Activated CD8-positive, alpha-beta memory T cell treated with anti-CD3 and anti-CD28 coated beads, Interleukin-2, amount 50 U/mL, for 1 hour (primary cell): ENCODE results near the gene FAHD2B.
A peak's percentile ranks its signal among the peaks of the same experiment; 100 is the strongest.
"Not testable (repeated sequence)": the region's sequence is repeated elsewhere in the genome, so short reads cannot be mapped to it uniquely, and the experiment has no call there.

ENCODE experiments used
- DNase-seq: peaks from one replicate; pipeline ENCODE4 v3.0.0-alpha.2; 2020; ENCODE audit errors: extremely low read depth

Gene FAHD2B, protein sequence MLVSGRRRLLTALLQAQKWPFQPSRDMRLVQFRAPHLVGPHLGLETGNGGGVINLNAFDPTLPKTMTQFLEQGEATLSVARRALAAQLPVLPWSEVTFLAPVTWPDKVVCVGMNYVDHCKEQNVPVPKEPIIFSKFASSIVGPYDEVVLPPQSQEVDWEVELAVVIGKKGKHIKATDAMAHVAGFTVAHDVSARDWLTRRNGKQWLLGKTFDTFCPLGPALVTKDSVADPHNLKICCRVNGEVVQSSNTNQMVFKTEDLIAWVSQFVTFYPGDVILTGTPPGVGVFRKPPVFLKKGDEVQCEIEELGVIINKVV

DNA sequence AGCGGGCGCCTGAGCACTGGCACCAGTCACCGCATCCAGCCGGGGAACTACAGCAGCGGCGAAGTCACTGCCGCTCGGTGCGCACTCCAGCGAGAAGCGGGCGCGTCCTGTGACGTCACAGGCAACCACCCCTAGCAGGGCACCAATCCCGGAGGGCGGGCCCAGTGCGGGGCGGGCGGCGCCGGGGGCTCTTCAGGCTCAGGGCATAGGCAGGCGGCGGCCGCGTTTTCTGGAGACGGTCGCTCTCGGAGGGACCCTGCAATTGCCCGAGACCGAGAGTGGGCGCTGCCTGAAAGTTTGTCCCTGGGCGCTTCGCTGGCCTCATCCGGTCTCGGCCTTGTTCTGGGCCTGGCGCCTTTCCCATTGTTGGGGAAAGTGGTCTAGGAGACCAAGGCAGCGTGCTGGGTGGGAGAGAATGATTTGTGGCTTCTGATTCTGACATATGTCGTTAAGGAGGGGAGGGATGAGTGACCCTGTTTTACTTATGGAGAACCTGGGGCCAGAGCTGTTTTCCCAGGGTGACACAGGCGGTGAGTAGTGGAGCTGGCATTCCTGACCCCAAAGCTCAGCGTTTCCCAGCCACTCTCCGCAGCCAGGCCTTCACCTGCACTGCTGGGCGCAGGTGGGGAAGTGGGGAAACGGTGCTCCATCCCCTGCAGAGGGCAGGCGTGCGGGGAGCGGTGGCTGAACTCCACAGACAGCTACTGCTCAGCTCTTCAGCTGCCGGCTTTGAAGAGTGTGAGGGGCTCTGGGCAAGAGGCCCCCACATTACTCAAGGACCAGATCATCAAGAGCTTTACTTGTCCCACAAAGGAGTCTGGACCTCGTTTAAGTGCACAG lies at the start of gene FAHD2B:
TSS of gene FAHD2B (minus strand) at position 111 of the 840 bp plus-strand sequence. CDS start 3,176 bp downstream, outside the sequence.
- peak; percentile 62 for DNase-seq

DNA sequence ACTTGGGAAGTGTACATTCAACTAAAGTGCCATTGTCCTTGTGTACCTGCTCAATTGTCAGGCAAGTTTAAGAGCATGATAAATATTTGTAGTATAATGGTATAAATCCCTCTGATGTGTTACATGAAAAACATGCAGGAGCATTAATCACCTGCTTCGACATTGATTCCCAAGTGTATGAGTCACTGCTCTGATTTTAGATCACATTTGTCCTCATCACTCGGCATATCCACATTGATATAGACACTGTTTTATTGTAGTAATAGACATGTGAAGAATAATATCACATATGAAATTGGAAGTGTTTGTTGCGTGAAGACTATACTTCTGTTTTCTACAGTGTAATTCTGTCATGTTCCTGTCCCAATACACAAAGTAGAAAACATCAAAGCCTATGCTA lies 49.3 kb upstream of the FAHD2B start:
- DNase-seq, result not testable (repeated sequence)

DNA sequence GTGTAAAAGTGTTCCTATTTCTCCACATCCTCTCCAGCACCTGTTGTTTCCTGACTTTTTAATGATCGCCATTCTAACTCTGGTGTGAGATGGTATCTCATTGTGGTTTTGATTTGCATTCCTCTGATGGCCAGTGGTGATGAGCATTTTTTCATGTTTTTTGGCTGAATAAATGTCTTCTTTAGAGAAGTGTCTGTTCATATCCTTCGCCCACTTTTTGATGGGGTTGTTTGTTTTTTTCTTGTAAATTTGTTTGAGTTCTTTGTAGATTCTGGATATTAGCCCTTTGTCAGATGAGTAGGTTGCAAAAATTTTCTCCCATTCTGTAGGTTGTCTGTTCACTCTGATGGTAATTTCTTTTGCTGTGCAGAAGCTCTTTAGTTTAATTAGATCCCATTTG lies 34.4 kb upstream of the FAHD2B start:
- DNase-seq, result not testable (repeated sequence)

DNA sequence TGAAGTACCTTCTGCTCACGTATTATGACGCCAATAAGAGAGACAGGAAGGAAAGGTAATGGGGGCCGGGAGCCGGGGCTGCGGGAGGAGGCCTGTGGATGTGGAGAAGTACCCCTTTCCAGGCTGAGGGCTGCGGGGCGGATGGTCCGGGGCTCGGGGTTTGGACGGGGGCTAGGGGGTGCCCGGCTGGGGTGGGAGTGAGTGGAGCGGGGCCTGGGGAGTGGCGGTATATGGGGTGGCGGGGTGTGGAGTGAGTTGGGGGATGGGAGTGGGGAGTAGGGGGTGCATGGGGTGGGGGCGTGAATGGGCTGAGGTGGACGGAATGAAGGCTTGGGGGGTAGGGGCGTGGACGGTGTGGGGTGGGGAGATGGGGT lies 19.2 kb upstream of the FAHD2B start:
- DNase-seq, result not testable (repeated sequence)

DNA sequence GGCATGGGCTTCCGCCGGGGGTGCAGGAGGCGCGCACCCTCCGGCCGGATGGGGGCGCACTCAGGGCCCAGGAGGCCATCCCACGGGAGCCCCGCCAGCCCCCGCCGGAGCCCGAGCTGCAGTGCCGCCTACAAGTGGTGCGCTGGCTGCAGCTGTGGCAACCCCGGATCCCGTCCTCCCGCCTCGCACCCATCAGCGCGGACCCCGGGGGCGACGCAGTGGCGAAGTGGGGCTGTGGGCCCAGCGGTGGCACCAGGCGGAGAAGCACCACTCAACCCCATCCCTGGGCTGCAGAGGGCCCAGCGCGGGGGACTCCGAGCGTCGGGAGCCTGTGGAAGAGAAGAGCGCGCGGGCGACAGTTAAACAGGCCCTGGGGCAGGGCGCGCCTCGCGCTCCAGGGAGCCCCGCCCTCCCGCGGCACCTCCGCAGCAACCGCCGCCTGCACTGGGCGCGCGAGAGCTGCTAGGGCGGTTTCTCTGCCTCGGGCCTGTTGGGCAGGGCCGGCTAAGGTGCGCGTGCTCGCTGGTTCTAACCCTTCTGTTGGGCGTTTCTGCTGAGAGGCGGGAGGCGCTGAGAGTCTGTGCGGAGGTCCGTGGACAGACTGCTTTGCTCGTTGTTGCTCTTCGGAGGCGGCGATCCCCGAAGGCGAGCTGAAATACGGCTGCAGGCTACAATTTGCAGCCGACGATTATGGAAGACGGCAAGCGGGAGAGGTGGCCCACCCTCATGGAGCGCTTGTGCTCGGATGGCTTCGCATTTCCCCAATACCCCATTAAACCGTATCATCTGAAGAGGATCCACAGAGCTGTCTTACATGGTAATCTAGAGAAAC lies 18.6 kb upstream of the FAHD2B start, which contains the start of gene ANKRD36:
TSS of gene ANKRD36 (plus strand) at position 104 of the 832 bp plus-strand sequence. CDS start at position 691, 587 bp downstream.
- peak; percentile 36 for DNase-seq

DNA sequence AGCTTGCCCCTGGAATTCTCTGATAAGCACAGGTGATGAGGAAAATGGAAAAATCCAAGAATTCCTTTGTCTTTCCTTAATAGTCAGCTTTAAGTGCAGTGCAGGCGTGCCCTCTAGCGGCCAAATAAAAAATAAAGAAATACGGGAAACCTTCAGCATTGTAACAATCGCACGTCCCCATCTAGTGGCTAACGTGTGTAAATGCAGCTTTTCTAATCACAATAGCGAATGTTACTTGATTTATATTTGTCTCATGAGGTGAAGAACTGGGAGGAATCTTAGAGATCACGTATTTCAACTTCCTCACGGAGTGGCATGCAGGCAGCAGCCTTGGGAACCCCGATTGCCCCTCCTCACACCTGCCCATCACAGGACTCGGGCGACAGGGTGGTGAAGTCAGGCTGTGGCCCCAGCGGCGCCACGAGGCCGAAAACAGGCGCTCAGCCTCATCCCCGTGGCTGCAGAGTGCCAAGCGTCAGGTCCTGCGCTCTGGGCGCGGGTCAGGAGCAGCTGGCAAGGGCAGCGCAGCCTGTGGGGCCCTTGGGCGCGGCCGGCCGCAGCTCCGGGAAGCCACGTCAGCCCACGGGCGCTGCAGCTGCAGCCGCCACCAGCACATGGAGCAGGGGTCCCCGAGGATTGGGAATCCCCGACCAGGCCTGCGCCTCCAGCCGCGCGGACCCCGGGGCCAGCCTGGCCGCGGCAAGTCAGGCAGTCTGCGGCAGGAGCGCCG lies 17.8 kb upstream of the FAHD2B start:
- not testable (repeated sequence) for DNase-seq

DNA sequence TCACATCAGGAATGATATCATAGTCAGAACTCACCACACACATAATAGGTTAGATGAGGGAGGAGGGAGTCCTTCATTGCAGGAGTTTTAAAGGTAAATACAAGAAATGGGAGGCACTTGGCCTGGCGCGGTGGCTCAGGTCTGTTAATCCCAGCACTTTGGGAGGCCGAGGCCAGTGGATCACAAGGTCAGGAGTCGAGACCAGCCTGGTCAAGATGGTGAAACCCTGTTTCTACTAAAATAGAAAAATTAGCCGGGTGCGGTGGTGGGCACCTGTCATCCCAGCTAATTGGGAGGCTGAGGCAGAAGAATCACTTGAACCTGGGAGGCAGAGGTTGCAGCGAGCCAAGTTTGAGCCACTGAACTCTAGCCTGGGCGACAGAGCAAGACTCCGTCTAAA lies 16.6 kb upstream of the FAHD2B start:
- DNase-seq, result not testable (repeated sequence)

DNA sequence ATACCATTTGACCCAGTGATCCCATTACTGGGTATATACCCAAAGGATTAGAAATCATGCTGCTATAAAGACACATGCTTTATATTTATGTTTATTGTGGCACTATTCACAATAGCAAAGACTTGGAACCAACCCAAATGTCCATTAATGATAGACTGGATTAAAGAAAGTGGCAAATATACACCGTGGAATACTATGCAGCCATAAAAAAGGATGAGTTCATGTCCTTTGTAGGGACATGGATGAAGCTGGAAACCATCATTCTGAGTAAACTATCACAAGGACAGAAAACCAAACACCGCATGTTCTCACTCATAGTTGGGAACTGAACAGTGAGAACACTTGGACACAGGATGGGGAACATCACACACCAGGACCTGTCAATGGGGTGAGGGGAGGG lies 12.2 kb upstream of the FAHD2B start:
- not testable (repeated sequence) for DNase-seq

DNA sequence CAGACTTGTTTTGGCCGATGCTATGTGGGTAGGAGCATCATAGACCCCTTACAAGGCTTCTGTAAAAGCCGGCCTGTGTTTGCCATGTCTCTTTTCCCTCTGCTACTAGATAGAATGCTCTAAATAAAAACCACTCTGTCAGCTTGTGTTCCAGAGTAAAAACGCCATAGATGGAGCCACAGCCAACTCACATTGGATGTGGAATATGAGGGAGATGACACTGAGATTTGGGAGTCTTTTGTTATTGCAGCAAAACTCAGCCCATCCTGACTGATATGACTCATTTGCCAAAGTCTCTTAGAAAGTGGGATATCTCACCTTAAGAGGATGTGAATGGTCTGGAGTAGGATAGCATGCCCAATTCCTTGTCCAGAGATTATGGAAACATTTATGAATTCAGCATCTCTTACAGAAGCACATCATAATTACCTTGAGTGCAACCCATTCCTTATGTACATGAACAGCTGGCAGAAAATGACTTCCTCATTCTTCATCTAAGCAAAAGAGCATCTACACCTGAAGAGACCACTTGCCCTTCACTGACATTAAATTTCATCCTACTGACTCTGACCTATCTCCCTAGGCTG lies 4.2 kb upstream of the FAHD2B start:
- DNase-seq, result not testable (repeated sequence)

DNA sequence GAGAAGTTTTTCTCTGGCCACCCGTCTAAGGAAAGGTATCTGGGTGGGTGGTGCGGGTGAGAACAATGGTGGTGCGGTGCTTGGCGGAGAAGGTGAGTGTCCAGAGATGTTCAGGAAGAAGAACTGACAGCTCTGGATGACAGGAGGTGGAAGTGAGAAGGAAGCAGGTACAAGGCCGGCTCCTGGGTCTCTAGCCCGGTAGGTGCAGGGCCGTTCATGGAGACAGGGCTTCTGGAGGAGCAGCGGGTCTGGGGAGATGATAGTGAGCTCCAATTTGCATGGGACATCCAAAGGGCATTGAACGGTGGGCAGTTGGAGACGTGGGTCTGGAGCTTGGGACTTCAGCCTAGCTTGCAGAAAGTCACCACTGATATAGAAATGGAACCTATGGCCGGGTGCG lies 979 bp upstream of the FAHD2B start:
- no peak for DNase-seq

DNA sequence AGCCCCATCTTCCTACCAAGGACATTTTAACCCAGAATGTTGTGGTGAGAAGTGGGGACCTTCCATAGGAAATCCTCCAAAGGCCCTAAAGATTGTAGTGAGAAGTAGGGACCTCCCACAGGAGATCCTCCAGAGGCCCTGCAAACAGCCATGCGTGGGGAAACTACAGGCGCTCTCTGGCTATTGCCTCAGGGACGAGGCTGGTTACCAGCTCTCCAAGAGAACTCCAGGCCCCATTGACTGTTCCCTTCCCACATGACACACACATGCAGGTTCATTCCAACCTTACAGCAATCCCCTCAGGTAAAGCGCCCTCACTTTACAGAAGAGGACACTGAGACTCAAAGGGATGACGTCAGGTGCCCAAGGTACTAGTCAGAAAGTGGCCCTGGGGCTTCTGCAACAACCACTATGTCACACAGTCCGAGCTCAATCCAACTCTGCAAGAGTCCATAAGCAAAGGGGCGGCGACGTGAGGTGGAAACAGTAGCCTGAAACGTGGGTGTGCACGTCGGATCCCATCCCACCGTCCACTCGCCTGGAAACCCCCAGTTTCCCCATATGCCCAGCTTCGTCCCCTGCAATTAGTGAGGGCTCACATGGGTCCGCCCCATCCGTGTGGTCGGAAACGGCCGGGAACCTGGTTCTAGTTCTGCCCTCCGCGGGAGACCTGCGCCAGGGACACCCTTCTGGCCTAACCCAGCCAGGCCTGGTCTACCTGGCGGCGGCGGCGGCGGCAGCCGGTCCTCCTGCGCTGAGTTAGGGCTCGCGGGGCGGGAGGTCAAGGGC lies 505 bp downstream of the FAHD2B start:
- not testable (repeated sequence) for DNase-seq

DNA sequence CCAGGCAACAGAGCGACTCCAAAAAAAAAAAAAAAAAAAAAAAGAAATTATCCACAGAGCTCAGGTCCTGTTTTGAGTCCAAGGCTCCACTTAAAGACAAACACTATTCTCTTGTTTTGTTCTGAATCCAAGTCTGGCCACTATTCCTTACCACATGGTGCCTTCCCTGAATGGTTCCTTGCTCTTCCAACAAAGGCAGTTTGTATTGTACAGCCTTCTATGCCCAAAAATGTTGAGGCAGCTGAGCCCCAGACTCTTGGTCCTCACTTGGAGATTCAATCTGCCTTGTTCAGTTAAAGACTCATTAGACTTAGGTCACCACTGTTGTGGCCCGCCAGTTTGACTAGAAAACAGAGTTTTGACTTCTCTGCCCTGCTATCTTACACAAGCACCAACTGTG lies 1.7 kb downstream of the FAHD2B start:
- DNase-seq, result not testable (repeated sequence)

DNA sequence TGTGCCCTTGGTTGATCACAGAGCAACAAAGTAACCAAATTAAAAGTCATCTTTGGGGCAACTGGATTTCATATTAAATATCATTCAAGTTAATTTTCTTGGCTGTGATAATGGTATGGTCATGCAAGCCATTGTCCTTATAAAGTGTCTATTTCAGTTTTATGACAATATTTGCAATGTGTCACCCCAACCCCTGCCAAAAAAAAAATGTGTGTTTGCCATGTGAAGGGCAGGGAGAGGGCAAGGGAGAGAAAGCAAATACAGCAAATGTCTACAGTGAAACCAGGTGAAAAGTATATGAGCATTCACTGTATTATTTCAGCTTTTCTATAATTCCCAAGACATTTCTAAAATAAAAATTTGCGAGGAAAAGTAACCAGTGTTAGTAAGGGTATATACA lies 6.0 kb downstream of the FAHD2B start:
- DNase-seq, result not testable (repeated sequence)

DNA sequence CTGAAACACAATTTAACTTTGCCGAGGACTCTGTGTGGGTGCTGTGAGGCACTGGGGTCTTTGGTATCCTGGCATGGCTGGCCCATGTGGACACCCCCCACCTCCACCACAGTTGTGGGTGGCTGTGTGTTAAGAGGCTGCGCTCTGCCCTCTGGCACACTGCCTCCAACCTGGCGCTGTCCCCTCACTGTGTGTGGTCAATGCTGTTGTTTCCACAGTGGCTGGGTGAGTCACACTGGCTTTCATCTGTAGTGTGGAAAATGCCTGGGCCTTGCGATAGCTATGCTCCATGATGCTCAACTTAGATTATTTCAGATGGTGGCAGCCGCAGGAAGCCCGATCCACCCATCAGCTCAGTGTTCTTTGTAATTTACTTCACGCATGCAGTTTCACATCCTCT lies 9.6 kb downstream of the FAHD2B start:
- DNase-seq, result not testable (repeated sequence)

DNA sequence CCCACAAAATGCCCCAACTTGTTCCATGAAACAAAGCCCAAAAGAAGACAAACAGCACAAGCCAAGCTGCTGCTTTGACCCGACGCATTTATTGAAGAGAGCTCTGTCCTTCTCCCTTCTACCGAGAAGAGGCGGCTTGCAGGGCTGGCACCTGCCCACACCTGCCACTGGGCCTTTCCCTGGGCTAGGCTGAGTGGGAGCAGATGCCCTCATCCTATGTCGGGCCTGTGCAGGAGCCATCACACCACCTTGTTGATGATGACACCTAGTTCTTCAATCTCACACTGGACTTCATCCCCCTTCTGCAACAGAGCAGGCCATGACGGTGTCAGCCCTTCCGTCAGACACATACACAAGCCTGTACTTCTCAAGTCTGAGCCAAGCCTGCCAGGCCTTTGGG lies 11.2 kb downstream of the FAHD2B start:
- DNase-seq, result not testable (repeated sequence)

DNA sequence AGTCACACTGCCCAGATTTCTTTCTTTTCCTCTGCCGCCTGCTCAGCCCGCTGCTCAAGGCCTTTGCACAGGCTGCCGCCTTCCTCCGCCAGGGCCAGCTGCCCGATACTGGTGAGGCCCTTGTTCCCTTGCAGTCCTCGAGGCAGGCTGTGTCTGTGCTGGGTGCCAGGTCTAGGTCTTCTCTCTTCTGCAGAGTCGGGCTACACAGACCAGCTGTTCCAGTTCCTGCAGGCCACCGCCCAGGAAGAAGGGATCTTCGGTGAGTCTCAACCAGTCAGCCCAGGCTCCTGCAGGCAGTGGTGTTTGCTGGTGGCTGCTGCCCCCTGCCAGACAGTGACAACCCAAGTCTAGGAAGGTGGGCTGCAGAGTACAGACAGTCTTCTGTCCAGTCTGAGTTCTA lies 12.5 kb downstream of the FAHD2B start:
- not testable (repeated sequence) for DNase-seq

DNA sequence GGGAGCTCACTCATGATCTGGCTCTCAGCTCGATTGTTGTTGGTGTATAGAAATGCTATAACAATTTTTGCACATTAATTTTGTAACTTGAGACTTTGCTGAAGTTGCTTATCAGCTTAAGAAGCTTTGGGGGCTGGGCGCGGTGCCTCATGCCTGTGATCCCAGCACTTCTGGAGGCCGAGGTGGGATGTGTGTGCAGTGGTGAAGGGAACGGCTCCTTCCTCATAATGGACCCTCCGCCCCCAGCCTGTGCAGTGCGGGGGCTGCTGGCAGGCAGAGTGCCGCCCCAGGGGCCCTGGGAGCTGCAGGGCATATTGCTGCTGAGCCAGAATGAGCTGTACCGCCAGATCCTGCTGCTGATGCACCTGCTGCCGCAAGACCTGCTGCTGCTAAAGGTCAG lies 13.8 kb downstream of the FAHD2B start:
- not testable (repeated sequence) for DNase-seq

DNA sequence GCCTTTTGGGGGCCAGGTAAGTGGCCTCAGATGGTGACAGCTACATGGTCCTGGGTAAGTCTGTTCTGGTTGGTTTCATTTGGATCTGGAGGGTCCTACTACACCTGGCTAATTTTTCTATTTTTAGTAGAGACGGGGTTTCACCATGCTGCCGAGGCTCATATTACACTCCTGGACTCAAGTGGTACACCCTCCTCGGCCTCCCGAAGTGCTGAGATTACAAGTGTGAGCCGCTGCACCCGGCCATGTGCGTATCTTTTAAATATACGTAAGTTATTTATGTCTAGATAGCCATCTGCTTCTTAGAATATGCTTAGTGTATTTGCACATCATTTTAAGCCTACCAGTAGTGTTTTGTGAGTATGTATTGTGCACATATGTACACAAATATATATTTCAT lies 17.5 kb downstream of the FAHD2B start:
- not testable (repeated sequence) for DNase-seq

DNA sequence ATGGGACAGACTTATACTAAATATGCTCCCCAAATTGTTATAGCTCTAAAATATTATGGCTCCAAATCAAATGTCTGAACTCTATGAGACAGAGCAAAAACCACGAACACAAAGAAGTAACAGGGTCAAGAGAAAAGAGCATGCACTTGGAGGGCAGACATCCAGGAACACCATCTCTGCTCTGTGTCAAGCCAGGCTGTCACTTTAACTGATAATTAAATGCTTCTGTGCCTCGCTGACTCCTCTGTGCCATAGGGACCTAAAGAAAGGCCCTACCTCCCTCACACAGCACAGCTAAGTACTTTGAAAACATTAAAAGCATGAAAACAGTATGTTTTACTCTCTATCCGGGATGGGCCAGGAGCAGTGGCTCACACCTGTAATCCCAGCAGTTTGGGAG lies 23.8 kb downstream of the FAHD2B start:
- DNase-seq, result not testable (repeated sequence)

DNA sequence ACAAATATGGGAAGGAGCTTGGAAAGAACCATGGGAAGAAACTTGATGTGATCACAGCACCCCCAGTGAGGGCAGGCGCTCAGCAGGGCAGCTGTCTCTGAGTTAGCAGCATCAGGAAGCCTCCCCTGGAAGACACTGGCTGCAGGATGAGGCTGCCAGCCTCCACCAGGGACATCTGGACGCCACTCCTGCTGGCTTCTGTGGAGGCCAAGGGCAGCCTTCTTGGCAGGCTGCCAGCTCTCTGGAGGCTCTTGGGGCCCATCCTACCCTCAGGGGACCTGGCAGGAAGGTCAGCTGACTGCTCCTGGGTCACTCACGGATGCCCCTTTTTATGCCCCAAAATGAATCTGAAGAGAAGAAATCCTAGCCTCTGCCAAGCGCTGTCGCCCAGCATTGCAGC lies 26.0 kb downstream of the FAHD2B start:
- DNase-seq, result not testable (repeated sequence)
